ENCODE data around the gene CLEC1B.
"Not testable (repeated sequence)": the region's sequence is repeated elsewhere in the genome, so short reads cannot be mapped to it uniquely, and the experiment has no call there.

The CLEC1B gene

DNA sequence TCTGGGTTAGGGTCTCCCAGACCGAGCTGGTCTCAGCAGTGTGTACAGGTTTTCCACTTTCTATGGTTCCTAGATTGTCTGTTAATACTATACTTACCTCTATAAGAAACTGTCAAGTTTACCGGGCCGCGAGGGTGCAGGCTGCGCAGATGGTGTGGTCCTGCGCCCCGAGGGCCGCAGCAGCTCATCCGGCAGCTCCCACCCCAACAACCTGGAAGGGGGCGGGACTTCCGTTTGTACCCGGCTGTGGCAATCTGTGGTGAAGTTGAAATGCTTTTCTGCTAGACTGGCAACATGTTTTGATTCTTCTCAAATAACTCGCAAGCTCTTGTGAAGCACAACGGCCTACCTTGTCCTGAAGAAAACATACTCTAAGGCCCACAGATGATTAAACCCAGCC is 31.5 kb upstream of the CLEC1B start, which contains the start of gene CLEC9A:
Gene CLEC9A, plus strand, starts transcription at position 237 of the 400 bp plus-strand sequence. CDS start 22,006 bp downstream, outside the sequence.
- no peak for DNase-seq (ENCODE audit: extremely low spot score)
- TF ChIP-seq TARDBP (IDR thresholded peaks at IDR 0.05), result no peak
- TF ChIP-seq BHLHE40 (IDR thresholded peaks at IDR 0.05; ENCODE audit: borderline replicate concordance), result no peak
- no peak for TF ChIP-seq CTBP1 (IDR thresholded peaks at IDR 0.05; ENCODE audit: borderline replicate concordance)
- no peak for TF ChIP-seq FOXK2 (IDR thresholded peaks at IDR 0.05)
- TF ChIP-seq SP1 (IDR thresholded peaks at IDR 0.05), result no peak
- POLR2A ChIA-PET, result no interaction called here
- CTCF ChIA-PET, result no interaction called here

DNA sequence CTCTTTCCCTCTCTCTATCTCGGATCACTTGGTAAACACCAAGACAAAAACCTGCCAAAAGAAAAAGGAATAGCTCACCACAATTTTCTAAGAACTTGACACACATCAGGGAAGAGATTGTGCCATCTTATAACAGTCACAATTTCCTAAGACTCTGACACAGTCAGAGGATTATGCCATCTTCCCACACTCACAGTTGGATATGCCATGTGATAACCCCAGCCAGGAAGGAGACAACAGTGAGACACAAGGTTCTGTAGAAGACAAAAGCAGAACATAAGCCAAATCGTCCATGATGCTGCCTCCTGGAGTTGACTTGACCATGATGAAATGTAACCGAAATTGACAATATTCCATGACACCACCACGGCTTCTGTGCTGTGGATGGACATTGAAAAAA is 28.8 kb upstream of the CLEC1B start:
- POLR2A ChIA-PET, result no interaction called here
- DNase-seq (ENCODE audit: extremely low spot score), result no peak

DNA sequence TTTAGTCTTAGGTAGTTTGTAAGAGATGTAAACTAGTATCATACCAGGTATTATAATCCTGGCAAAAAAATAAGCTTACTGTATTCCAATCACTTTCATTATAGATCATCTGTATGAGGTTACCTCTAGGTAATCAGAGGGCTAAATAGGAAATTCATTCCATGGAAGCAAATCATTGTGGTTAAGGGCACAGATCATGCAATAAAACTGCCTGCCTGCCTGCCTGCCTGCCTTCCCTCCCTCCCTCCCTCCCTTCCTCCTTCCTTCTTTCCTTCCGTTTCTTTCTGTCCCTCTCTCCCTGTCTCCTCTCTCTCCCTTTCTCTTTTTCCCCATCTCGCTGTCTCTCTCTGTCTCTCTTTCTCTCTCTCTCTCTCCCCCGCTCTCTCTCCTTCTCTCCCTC is 28.4 kb upstream of the CLEC1B start:
- CTCF ChIA-PET, result no interaction called here
- TF ChIP-seq CTBP1 (IDR thresholded peaks at IDR 0.05; ENCODE audit: borderline replicate concordance) (no peak), SP1 (IDR thresholded peaks at IDR 0.05) (no peak), FOXA1 (IDR thresholded peaks at IDR 0.05) (no peak), TARDBP (IDR thresholded peaks at IDR 0.05) (no peak), SUZ12 (IDR thresholded peaks at IDR 0.05) (no peak), HDGF (IDR thresholded peaks at IDR 0.05; ENCODE audit: borderline replicate concordance) (no peak), ARNT (IDR thresholded peaks at IDR 0.05) (no peak), ZNF384 (IDR thresholded peaks at IDR 0.05) (no peak), FOXM1 (IDR thresholded peaks at IDR 0.05; ENCODE audit: borderline replicate concordance) (no peak), ELF4 (IDR thresholded peaks at IDR 0.05) (no peak), NFRKB (IDR thresholded peaks at IDR 0.05) (no peak), FOXK2 (IDR thresholded peaks at IDR 0.05) (no peak), PKNOX1 (IDR thresholded peaks at IDR 0.05) (no peak), L3MBTL2 (conservative IDR thresholded peaks at IDR 0.05) (no peak), LEF1 (IDR thresholded peaks at IDR 0.05; ENCODE audit: borderline replicate concordance) (no peak)
- DNase-seq (ENCODE audit: extremely low spot score), result no peak
- POLR2A ChIA-PET, result no interaction called here

More for the DNA sequence above, 28.8 kb upstream of the CLEC1B start:
- TF ChIP-seq TARDBP (IDR thresholded peaks at IDR 0.05) (no peak), ARNT (IDR thresholded peaks at IDR 0.05) (no peak)
- CTCF ChIA-PET, result no interaction called here

DNA sequence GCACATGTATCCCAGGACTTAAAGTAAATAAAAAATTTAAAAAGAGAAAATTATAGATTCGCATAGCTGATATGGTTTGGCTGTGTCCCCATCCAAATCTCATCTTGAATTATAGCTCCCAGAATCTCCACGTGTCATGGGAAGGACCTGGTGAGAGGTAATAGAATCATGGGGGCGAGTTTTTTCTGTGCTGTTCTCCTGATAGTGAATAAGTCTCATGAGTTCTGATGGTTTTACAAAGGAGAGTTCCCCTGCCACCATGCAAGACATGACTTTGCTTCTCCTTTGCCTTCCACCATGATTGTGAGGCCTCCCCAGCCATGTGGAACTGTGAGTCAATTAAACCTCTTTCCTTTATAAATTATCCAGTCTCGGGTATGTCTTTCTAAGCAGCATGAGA is 27.7 kb upstream of the CLEC1B start:
- CTCF ChIA-PET; DNase-seq (ENCODE audit: extremely low spot score); POLR2A ChIA-PET: not testable (repeated sequence)

GRCh38 chr12:10025236-10025635 is 26.3 kb upstream of the CLEC1B start:
- TF ChIP-seq CTBP1 (IDR thresholded peaks at IDR 0.05; ENCODE audit: borderline replicate concordance), result no peak
- no peak for TF ChIP-seq NFRKB (IDR thresholded peaks at IDR 0.05)
- no peak for TF ChIP-seq BHLHE40 (IDR thresholded peaks at IDR 0.05; ENCODE audit: borderline replicate concordance)
- POLR2A ChIA-PET, result no interaction called here
- DNase-seq (ENCODE audit: extremely low spot score), result no peak
- CTCF ChIA-PET, result no interaction called here

- no peak for DNase-seq (ENCODE audit: extremely low spot score)
- CTCF ChIA-PET, result no interaction called here
Observed at GRCh38 chr12:10021342-10021741, 22.4 kb upstream of the CLEC1B start.

DNA sequence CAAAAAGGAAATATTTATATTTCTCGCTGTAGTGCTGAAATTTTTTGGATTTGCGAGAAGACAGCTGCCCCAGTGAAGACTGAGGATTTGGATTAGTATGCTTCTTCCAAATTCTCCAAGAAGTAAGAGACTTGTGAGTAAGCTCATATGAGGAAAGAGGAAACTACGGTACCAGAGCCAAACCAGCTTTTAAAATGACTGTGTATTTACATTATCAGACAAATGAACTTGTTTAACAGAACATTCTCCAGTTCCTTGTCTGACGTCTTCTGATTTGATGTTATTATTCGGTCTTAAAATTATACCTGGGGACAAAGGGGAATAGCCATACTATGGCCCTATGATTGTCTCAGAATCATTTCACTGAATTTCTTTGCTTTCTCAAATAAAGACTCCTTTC is 19.5 kb upstream of the CLEC1B start:
- ChIA-PET POLR2A (no interaction called here), CTCF (no interaction called here)
- TF ChIP-seq FOXA1 (IDR thresholded peaks at IDR 0.05), result no peak
- TF ChIP-seq BHLHE40 (IDR thresholded peaks at IDR 0.05; ENCODE audit: borderline replicate concordance), result no peak
- DNase-seq (ENCODE audit: extremely low spot score), result no peak

More at GRCh38 chr12:10021342-10021741, 22.4 kb upstream of the CLEC1B start:
- POLR2A ChIA-PET, result no interaction called here
- TF ChIP-seq SUZ12 (IDR thresholded peaks at IDR 0.05) (no peak), TARDBP (IDR thresholded peaks at IDR 0.05) (no peak), L3MBTL2 (conservative IDR thresholded peaks at IDR 0.05) (no peak), PKNOX1 (IDR thresholded peaks at IDR 0.05) (no peak), FOXM1 (IDR thresholded peaks at IDR 0.05; ENCODE audit: borderline replicate concordance) (no peak), HDGF (IDR thresholded peaks at IDR 0.05; ENCODE audit: borderline replicate concordance) (no peak), SP1 (IDR thresholded peaks at IDR 0.05) (no peak), CTBP1 (IDR thresholded peaks at IDR 0.05; ENCODE audit: borderline replicate concordance) (no peak), ZNF384 (IDR thresholded peaks at IDR 0.05) (no peak), FOXK2 (IDR thresholded peaks at IDR 0.05) (no peak), ELF4 (IDR thresholded peaks at IDR 0.05) (no peak), NFRKB (IDR thresholded peaks at IDR 0.05) (no peak), BHLHE40 (IDR thresholded peaks at IDR 0.05; ENCODE audit: borderline replicate concordance) (no peak), LEF1 (IDR thresholded peaks at IDR 0.05; ENCODE audit: borderline replicate concordance) (no peak)

DNA sequence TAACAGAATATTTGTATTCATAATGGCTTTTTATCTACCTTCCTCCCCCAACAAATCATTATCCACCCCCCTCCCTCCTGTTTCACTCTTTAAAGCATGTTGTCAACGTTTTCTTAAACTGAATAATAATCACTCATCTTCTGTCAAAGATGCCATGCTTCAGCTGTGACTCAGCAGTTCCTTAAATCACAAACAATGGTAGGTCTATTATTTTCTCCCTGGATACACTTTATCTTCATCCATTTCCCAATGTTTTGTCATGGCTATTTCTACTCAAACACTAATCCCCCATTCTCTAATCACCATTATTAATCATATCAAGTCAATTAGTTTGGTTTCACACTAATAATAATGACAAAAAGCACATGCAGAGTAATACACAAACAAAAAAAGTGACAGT is 18.0 kb upstream of the CLEC1B start:
- ChIA-PET POLR2A (no interaction called here), CTCF (no interaction called here)
- TF ChIP-seq FOXK2 (IDR thresholded peaks at IDR 0.05) (no peak), LEF1 (IDR thresholded peaks at IDR 0.05; ENCODE audit: borderline replicate concordance) (no peak), TARDBP (IDR thresholded peaks at IDR 0.05) (no peak), FOXM1 (IDR thresholded peaks at IDR 0.05; ENCODE audit: borderline replicate concordance) (no peak), ELF4 (IDR thresholded peaks at IDR 0.05) (no peak), BHLHE40 (IDR thresholded peaks at IDR 0.05; ENCODE audit: borderline replicate concordance) (no peak), HDGF (IDR thresholded peaks at IDR 0.05; ENCODE audit: borderline replicate concordance) (no peak), FOXA1 (IDR thresholded peaks at IDR 0.05) (no peak), L3MBTL2 (conservative IDR thresholded peaks at IDR 0.05) (no peak), ARNT (IDR thresholded peaks at IDR 0.05) (no peak), PKNOX1 (IDR thresholded peaks at IDR 0.05) (no peak), ZNF384 (IDR thresholded peaks at IDR 0.05) (no peak), SP1 (IDR thresholded peaks at IDR 0.05) (no peak)
- no peak for DNase-seq (ENCODE audit: extremely low spot score)
